NCI-H2227 (cell line): Measurements from ENCODE around the gene UEVLD.

Experiments used
- DNase-seq: peaks from one replicate; lab custom pipeline; 2025; ENCODE audit not compliant: unreplicated experiment; lab: John Stamatoyannopoulos, UW

Gene UEVLD

DNA sequence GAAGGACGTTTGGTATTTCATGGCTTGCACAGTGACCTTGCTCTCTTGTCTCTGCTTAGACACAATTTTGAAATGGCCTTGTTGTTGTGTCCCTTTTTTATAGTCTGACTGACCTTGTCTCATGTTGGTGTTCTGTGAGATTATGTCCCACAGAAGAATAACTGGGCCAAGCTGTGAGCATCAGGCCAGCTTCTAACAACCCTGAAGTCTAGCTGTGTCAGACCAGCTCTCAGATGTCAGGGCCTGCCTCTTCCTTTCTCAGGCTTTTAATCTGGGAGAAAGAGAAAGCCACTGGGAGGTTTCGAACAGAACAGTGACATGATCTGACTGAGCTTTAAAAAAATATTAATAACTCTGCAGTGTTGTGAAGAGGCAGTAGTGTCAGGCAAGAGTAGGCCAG, 2.0 kb upstream of the UEVLD start:
- DNase-seq, result no peak

GRCh38 chr11:18581825-18582224, 6.7 kb downstream of the UEVLD start:
- DNase-seq, result no peak

- no peak for DNase-seq
Observed at GRCh38 chr11:18580113-18580766, 8.3 kb downstream of the UEVLD start.

- no peak for DNase-seq
Observed at GRCh38 chr11:18578975-18579598, 9.4 kb downstream of the UEVLD start.

DNA sequence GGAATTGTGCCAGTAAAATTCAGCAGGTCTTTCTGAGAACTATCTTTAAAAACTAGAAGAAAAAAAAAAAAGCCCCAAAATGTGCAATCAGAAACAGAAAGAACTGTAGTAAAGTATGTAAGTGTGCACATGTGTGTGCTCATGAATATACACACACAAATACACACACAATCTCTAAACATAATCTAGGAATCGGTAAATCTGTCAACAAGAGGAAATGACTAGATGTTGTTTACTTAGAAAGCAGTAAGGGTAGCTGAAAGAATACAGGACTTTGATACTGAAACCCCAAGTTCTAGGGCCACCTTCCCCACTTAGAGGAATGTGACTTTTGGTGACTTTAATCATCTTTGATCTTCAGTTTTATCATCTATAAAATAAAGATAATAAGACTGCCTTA, 13.2 kb downstream of the UEVLD start:
- no peak for DNase-seq

DNA sequence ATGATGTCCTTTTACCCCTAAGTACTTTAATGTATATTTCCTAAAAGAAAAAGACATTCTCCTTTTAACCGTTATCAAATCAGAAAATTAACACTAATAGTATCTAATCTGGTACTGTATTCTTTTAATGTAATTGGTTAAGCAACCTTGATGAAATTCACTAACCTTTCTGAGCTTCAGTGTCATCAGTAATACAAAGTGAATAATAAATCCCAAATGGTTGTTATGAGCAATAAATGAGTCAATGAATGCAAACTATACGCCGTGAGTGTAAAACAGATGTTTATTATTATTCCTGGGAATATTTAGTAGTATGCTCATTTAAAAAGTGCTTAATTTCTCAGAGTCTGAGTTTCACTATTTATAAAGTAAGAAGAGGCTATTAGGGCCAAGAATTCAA, 21.5 kb downstream of the UEVLD start:
- DNase-seq, result no peak

DNA sequence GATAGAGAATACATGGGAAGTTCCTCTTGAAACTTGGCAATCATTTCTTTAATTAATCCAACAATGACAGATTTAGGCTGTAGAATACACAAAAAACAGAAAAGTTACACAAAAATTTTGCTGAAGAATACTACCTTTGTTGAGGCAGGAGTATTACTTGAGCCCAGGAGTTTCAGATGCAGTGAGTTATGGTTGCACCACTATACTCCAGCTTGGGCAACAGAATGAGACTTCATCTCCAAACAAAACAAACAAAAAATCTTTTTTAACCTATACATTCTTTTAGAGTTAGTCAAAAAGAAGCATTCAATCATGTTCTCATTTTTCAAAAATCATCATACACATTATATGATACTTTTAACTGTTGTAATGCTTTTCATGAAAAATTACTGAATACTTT, 22.1 kb downstream of the UEVLD start:
- DNase-seq, result no peak

DNA sequence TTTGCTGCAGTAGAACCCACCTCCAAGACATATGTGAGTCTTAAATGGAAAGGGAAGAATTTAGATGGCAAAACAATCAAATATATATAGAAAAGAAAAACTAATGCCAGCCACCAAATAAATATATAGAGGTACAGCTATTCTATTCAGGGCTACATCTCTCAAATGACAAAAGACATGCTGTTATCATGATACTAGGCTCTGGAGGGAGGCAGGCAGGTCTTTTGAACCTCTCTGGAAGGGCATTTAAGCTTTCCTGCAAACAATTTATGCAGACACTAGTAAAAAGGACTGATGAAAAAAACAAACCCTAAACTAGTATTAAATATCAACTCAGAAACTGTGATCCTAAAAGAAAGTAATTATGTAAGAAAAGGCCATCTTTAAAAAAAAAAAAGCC, 24.4 kb downstream of the UEVLD start:
- no peak for DNase-seq

GRCh38 chr11:18563090-18563730, 25.3 kb downstream of the UEVLD start:
- no peak for DNase-seq

- no peak for DNase-seq
Observed at GRCh38 chr11:18548001-18548400, 40.5 kb downstream of the UEVLD start.

DNA sequence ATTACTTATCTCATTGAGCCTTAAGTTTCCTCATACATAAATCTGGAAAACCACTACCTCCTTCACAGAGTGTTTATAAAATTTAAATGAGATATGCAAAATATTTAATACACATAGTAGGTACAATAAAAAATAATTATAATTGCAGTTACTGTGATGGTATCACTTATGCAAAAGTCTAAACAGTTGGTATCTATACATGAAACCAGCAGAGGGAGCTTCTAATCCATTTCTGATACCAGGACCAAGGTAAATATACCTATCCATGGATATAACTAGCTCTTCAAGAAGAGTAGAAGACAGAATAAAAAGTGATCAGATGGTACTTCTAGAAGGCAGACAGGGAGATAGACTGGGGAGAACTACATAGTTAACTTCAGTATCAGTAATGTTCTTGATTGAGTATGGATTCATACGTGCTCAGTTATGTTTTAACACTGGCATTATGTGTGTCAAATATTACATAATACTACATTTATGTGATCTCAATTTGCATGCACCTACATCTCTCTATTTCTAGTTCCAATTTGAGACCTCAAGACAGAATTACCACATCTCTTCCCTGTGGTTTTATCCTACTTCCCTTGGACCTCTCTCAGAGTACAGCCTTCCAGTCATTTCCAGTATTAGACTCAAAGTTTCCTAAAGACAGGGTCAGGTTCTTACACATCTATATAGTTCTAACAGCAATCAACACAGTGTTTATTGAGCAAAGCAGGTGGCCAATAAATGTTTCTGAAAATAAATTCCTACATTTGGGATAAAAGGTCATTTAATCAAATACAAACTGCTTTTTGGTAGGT, 48.1 kb downstream of the UEVLD start:
- DNase-seq, result no peak

DNA sequence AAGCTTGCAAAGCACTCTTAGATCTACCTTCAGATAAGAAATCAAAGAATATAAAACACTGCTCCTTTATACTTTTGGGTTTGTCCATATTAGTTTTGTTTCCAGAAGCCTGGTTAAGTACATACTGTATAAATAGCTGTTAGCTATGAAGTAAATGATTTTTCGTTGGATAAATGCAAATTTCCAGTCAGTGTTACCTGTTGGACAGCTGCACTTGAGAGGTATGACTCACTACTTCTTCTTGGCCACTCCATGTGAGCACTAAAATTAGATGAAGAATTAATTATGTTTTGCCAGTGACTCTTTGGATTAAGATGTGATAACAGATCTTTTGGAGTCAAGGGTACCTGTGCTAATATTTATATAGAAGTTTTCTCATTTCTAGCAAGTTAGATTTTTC, 52.3 kb downstream of the UEVLD start:
- no peak for DNase-seq

DNA sequence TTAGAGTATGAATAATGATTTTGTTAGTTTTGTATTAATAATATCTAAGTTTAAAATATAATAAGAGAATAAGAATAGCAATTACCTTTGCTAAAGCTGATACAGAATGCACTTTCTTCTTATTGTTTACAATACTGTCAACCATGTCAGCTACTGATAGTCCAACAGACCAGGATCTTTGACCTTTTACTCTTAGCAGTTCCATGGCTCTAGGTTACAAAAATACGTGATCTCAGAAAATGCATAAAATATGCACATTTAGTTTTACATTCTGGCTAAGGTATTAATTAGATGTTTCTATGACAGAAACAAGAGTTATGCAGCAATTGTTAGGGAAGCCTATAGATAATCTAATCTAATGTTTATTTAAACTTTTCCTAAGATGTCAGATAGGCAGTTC, 54.3 kb downstream of the UEVLD start:
- no peak for DNase-seq

DNA sequence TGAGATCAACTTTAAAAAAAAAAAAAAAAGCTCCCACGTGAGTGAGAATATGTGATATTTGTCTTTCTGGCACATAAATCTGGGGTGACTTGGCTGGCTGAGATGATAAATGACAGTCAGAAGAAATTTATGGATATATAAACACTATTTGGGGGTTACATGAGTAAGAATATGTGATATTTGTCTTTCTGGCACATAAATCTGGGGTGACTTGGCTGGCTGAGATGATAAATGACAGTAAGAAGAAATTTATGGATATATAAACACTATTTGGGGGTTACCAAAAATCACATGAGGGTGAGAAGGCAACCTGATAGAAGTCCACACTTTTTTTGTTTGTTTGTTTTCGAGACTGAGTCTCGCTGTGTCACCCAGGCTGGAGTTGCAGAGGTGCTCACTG, 55.2 kb downstream of the UEVLD start:
- DNase-seq, result no peak

GRCh38 chr11:18527512-18527911, 61.0 kb downstream of the UEVLD start:
- DNase-seq, result peak; percentile 33

DNA sequence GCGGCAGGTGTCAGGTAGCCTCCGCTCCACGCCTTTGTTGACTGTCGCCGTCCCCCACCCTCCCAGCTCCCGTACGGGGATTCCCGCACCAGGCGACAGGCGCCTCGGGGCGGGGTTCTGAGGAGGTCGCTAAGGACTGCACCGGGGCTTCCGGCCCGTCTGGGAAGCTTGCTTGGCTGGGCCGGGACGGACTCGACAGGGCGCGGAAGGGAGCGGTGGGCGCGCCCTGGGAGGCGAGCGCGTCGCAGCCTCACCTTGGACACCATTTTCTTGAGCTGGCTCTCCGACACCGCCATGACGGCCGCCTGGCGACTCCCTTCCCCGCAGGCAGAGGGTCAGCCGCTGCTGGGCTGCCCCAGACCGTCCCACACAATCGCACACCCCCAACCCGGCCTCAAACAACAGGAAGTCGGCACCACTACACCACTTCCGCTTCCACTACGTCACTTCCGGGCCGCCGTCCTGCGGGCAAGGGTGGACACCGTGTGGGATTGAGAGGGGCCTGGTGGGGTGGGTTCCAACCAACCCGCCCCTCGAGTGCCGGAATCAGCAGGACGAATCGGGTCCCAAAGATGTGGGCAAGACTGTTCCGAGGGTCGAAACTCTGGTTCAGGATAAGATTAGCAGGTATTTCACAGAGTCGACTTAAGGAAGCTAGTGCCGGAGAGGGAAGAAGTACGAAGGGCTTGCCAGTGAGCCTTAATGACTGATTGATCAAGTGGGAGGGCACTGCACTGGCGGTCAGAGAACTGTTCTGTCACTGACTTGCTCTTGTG, 61.8 kb downstream of the UEVLD start, which contains the start of gene TSG101:
TSG101 (minus strand) TSS at position 422 of the 776 bp plus-strand sequence; CDS start at position 296, 126 bp downstream.
- peak; percentile 96 for DNase-seq

- no peak for DNase-seq
Observed at GRCh38 chr11:18526130-18526520, 62.4 kb downstream of the UEVLD start.

GRCh38 chr11:18524248-18524647, 64.3 kb downstream of the UEVLD start:
- no peak for DNase-seq

- no peak for DNase-seq
Observed at GRCh38 chr11:18523084-18523483, 65.5 kb downstream of the UEVLD start.

GRCh38 chr11:18522388-18522787, 66.1 kb downstream of the UEVLD start:
- peak; percentile 13 for DNase-seq

DNA sequence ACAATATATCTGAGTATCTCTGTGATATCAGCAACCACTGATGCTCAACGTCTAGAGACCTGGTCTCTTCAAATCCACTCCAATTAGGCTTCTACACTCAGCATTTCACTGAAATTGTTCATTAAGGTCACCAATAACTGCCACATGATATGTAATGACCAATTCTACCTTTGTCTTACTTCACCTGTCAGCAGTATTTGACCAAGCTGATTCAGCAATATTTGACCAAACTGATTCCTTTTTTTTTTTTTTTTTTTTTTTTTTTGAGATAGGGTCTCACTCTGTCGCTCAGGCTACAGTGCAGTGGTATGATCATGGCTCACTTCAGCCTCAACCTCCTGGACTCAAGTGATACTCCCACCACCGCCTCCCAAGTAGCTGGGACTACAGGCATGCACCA, 67.4 kb downstream of the UEVLD start:
- DNase-seq, result no peak
